SU-DHL-6 (cell line): ENCODE measurements around the gene NRG3.

ENCODE experiments used
- H2AFZ ChIP-seq: fragments of 200-600 bp; sonication (generic); 2 replicates; pipeline ENCODE4 v1.6.1; 2014; ENCODE audit warnings: low read depth, mild to moderate bottlenecking, moderate library complexity, mixed read lengths, antibody characterized with exemption, low read length; ENCODE audit not compliant: severe bottlenecking
- H3F3A ChIP-seq: fragments of 200-600 bp; shearing (Covaris generic); 2 replicates; pipeline ENCODE4 v1.6.0; 2016; ENCODE audit warnings: antibody characterized with exemption, mild to moderate bottlenecking; ENCODE audit not compliant: insufficient read depth
- H3K27ac ChIP-seq: fragments of 200-600 bp; sonication (generic); 2 replicates; pipeline ENCODE4 v1.5.1; 2016; ENCODE audit warnings: low read depth, mild to moderate bottlenecking, low read length, moderate library complexity, mixed read lengths
- H3K27me3 ChIP-seq: fragments of 200-600 bp; sonication (generic), shearing (Covaris generic); 2 replicates; pipeline ENCODE4 v1.6.0; 2014; ENCODE audit warnings: mild to moderate bottlenecking, low read length
- H3K36me3 ChIP-seq: fragments of 200-600 bp; sonication (generic); 2 replicates; pipeline ENCODE4 v1.6.1; 2014; ENCODE audit warnings: mild to moderate bottlenecking, low read length, mixed read lengths
- H3K4me2 ChIP-seq: fragments of 300-600, 200-600 bp; shearing (Covaris generic), sonication (generic); 2 replicates; pipeline ENCODE4 v1.6.0; 2014; ENCODE audit warnings: low read length, low read depth, mild to moderate bottlenecking; ENCODE audit not compliant: poor library complexity, severe bottlenecking
- H3K4me3 ChIP-seq: fragments of 200-600 bp; sonication (generic); 2 replicates; pipeline ENCODE4 v1.5.1; 2014; ENCODE audit warnings: antibody characterized with exemption, low read length, mild to moderate bottlenecking, mixed read lengths; ENCODE audit not compliant: insufficient read depth, poor library complexity, severe bottlenecking
- H3K79me2 ChIP-seq: fragments of 200-600 bp; sonication (generic); 2 replicates; pipeline ENCODE4 v1.6.1; 2014; ENCODE audit warnings: mild to moderate bottlenecking, low read length, moderate library complexity; ENCODE audit not compliant: insufficient read depth
- H3K9ac ChIP-seq: fragments of 200-600 bp; sonication (generic); 2 replicates; pipeline ENCODE4 v1.7.0; 2014; ENCODE audit warnings: mild to moderate bottlenecking, low read length
- H3K9me2 ChIP-seq: fragments of 200-600 bp; sonication (generic); replicated peaks from 2 replicates; pipeline ENCODE4 v1.6.1; 2014; ENCODE audit warnings: low read length; ENCODE audit not compliant: insufficient read depth
- H3K9me3 ChIP-seq: fragments of 200-600 bp; sonication (generic); 2 replicates; pipeline ENCODE4 v1.6.1; 2014; ENCODE audit warnings: low read length, mixed read lengths; ENCODE audit not compliant: insufficient read depth
- H4K20me1 ChIP-seq: fragments of 200-600 bp; sonication (generic); 2 replicates; pipeline ENCODE4 v1.6.1; 2014; ENCODE audit warnings: low read depth, mild to moderate bottlenecking, antibody characterized with exemption, low read length, moderate library complexity, mixed read lengths
- CTCF ChIP-seq: fragments of 200-600 bp; sonication (generic); IDR thresholded peaks from one replicate; pipeline ENCODE4 v1.5.1; 2017; ENCODE audit warnings: antibody characterized with exemption, mild to moderate bottlenecking, low read length, moderate library complexity; ENCODE audit not compliant: insufficient read depth, poor library complexity, severe bottlenecking
- EZH2phosphoT487 ChIP-seq: fragments of 200-600 bp; sonication (generic), shearing (Covaris generic); conservative IDR thresholded peaks from 2 replicates; pipeline ENCODE4 v1.6.1; 2018; ENCODE audit warnings: mild to moderate bottlenecking, antibody characterized with exemption, low read length, moderate library complexity, mixed read lengths

Gene NRG3

DNA sequence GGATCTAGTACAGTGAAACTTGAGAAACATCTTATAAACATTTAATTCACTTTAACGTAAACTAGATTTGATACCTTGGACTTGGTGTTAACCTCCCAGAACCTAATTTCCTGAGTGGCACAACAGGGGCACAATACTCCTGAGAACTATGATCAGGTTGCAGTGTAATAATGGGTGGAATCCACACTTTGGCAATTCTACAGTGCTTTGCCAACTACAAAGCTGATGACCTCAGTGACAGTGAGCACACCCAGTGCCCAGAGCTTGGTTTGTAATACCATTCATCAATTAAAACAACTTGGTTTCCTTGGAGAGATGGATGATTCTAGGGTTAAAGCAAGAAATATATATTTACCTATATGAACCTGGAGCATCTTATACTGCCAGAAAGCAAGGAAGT is 379.2 kb downstream of the NRG3 start:
- H3K27ac ChIP-seq: no peak overlapping the region
- H3F3A ChIP-seq: no peaks in the 10 kb centered on the region
- no peaks in the 10 kb centered on the region for H3K9me2 ChIP-seq
- no peaks in the 10 kb centered on the region for H3K79me2 ChIP-seq
- no peaks in the 10 kb centered on the region for H3K9me3 ChIP-seq
- no peaks in the 10 kb centered on the region for H3K27me3 ChIP-seq
- H2AFZ ChIP-seq: no peak overlapping the region
- no peak overlapping the region for H3K4me3 ChIP-seq
- no peak overlapping the region for H3K4me2 ChIP-seq
- TF ChIP-seq EZH2phosphoT487 (no peak), CTCF (no peak)
- H4K20me1 ChIP-seq: no peaks in the 10 kb centered on the region
- H3K9ac ChIP-seq: no peak overlapping the region
- H3K36me3 ChIP-seq: no peaks in the 10 kb centered on the region

DNA sequence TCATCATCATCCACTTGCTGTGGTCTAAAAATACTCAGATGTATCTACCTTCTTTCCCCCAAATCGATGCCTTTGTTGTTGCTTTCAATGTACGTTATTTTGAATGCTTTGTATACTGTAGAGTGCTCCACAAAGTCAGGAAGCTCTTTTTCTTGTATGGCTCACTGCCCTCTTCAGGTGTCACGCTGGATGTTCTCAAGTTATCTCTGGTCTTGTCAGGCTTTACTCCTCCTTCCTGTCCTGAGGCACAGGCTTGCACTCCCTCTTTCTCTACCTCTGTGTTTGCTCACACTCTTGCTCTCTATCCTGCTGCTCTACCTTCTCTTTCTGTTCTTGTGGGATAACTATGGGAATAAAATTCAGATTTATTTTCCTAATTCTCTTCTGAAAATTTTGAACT is 381.3 kb downstream of the NRG3 start:
- Histone ChIP-seq H4K20me1 (no peaks in the 10 kb centered on the region), H3K36me3 (no peaks in the 10 kb centered on the region), H3K4me3 (no peak overlapping the region), H3F3A (no peaks in the 10 kb centered on the region), H3K4me2 (no peak overlapping the region), H3K9me3 (no peaks in the 10 kb centered on the region), H3K27me3 (no peaks in the 10 kb centered on the region), H2AFZ (no peak overlapping the region), H3K9me2 (no peaks in the 10 kb centered on the region), H3K27ac (no peak overlapping the region), H3K9ac (no peak overlapping the region), H3K79me2 (no peaks in the 10 kb centered on the region)
- no peak for TF ChIP-seq CTCF
- no peak for TF ChIP-seq EZH2phosphoT487

- no peaks in the 10 kb centered on the region for H4K20me1 ChIP-seq
- H2AFZ ChIP-seq: no peak overlapping the region
- H3K79me2 ChIP-seq: no peaks in the 10 kb centered on the region
- H3K4me2 ChIP-seq: no peak overlapping the region
- H3K9me2 ChIP-seq: no peaks in the 10 kb centered on the region
- H3K4me3 ChIP-seq: no peak overlapping the region
- H3K36me3 ChIP-seq: no peaks in the 10 kb centered on the region
- TF ChIP-seq CTCF (no peak), EZH2phosphoT487 (no peak)
- no peaks in the 10 kb centered on the region for H3K27me3 ChIP-seq
- no peaks in the 10 kb centered on the region for H3F3A ChIP-seq
- H3K9ac ChIP-seq: no peak overlapping the region
- no peak overlapping the region for H3K27ac ChIP-seq
- H3K9me3 ChIP-seq: no peaks in the 10 kb centered on the region
Measured at GRCh38 chr10:82266438-82266837, 391.4 kb downstream of the NRG3 start.

- H3K4me3 ChIP-seq: no peak overlapping the region
- no peaks in the 10 kb centered on the region for H3K9me3 ChIP-seq
- no peaks in the 10 kb centered on the region for H3K36me3 ChIP-seq
- H2AFZ ChIP-seq: no peak overlapping the region
- H4K20me1 ChIP-seq: no peaks in the 10 kb centered on the region
- H3K27me3 ChIP-seq: no peaks in the 10 kb centered on the region
- H3K9me2 ChIP-seq: no peaks in the 10 kb centered on the region
- no peak for TF ChIP-seq CTCF
- TF ChIP-seq EZH2phosphoT487: no peak
- no peak overlapping the region for H3K4me2 ChIP-seq
- H3F3A ChIP-seq: no peaks in the 10 kb centered on the region
- no peak overlapping the region for H3K27ac ChIP-seq
- no peaks in the 10 kb centered on the region for H3K79me2 ChIP-seq
- H3K9ac ChIP-seq: no peak overlapping the region
Measured at GRCh38 chr10:82267014-82267413, 392.0 kb downstream of the NRG3 start.
